GM12874 (cell line): Measurements from ENCODE around the gene RASGRF1.

Experiments used
- TF ChIP-seq, protein P1 (sequence below): IDR thresholded peaks from 2 replicates; pipeline ENCODE4 v1.5.1; 2011; ENCODE audit warnings: low read depth, mild to moderate bottlenecking, control low read depth, low read length, moderate library complexity; ENCODE audit not compliant: insufficient read depth

Gene RASGRF1

DNA sequence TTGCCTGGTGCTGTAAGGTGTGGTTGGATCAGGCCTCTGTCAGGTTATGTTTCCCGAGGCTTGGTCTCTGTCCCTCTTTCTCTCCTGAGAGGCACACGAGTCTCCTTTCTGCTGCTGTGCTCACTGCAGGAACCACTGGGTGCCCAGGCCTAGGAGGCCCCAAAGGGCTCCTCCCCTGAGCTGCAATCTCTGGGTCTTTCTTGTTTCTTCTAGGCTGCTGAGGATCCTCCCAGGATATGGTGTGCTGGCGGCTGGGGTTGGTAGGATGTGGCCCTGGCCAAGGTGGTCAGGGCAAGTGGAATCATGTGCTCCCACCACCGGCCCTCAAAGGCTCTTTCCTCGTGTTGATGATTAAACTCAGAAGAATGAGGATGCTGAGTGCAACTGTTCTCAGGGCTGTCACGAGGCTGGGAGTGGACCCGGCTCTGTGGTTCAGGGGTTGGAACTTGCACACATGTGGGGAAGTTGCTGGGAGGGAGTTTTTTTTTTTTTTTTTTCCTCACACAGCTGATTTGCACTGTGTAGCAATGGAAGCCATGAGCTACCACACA lies 102.1 kb downstream of the RASGRF1 start:
- TF ChIP-seq, protein P1, sequence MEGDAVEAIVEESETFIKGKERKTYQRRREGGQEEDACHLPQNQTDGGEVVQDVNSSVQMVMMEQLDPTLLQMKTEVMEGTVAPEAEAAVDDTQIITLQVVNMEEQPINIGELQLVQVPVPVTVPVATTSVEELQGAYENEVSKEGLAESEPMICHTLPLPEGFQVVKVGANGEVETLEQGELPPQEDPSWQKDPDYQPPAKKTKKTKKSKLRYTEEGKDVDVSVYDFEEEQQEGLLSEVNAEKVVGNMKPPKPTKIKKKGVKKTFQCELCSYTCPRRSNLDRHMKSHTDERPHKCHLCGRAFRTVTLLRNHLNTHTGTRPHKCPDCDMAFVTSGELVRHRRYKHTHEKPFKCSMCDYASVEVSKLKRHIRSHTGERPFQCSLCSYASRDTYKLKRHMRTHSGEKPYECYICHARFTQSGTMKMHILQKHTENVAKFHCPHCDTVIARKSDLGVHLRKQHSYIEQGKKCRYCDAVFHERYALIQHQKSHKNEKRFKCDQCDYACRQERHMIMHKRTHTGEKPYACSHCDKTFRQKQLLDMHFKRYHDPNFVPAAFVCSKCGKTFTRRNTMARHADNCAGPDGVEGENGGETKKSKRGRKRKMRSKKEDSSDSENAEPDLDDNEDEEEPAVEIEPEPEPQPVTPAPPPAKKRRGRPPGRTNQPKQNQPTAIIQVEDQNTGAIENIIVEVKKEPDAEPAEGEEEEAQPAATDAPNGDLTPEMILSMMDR, result no peak

DNA sequence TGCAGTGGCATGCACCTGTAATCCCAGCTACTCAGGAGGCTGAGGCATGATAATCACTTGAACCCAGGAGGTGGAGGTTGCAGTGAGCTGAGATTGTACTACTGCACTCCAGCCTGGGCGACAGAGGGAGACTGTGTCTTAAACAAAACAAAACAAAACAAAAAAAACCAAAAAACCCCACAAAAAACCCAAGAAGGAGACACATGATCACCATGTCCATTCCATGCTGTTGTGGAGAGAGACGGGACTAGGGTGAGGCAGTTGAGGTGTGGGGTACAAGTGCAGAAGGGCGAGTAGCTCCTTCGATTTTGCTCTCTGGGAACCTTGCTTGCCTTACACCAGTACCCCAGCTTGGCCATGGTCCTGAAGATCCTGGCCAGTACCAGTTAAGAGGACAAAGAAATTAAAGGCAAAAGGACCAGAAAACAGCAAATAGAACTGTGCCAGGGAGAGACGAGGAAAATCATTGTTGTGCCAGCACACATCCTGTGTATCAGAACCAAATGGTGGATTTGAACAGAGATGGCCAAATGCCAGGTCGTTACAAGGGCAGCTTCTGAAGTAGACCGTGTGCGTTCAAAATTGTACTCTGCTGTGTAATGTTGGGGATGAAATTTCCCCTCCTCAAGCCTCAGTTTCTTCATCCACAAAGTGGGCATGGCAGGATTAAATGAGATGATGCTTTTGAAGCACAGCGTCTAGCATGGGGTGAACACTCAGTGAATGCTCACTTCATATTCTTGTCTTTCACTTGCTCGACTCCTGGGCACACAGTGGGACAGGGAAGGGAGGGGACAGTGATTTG lies 102.8 kb downstream of the RASGRF1 start:
- TF ChIP-seq, protein P1, result no peak

DNA sequence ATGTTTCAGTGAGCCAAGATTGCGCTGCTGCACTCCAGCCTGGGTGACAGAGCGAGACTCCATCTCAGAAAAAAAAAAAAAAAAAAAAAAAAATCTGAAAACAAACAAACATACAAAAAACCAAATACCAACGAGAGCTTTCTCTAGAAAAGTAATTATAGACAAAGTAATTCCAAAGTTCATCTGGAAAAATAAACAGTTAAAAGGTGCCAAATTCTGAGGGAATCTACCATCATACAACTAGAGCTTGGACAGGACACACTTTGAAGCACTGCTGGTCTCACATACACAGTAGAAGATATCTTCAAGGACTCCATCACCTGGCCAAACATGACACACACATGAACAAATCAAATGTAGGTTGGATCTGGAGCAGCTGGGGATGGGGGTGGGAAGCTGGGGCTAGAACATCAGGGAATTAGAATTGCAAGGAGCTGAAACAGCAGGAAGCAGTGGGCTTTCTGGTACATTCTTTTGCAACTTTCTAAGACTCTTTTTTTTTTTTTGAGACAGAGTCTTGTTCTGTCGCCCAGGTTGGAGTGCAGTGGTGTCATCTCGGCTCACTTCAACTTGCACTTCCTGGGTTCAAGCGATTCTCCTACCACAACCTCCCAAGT lies 104.6 kb downstream of the RASGRF1 start:
- TF ChIP-seq, protein P1, result no peak

- TF ChIP-seq, protein P1, result no peak
Measured at GRCh38 chr15:78984041-78984440, 106.5 kb downstream of the RASGRF1 start.

- TF ChIP-seq, protein P1, result no peak
Measured at GRCh38 chr15:78983146-78983918, 107.2 kb downstream of the RASGRF1 start.

GRCh38 chr15:78982736-78983135 lies 107.8 kb downstream of the RASGRF1 start:
- TF ChIP-seq, protein P1, result no peak

- TF ChIP-seq, protein P1, result no peak
Measured at GRCh38 chr15:78981532-78982313, 108.9 kb downstream of the RASGRF1 start.
